Epithelial cell of proximal tubule (primary cell): Measurements from ENCODE around the gene GNPDA1. TPM values are rescaled to one million over a fixed set of nuclear protein-coding genes. Genes with fewer than 3 reads are reported as not detected.

ENCODE experiments used
- DNase-seq: peaks from one replicate; pipeline ENCODE4 v3.0.0-alpha.2; 2011; ENCODE audit warnings: low read depth
- H3K4me3 ChIP-seq: 2 replicates; pipeline ENCODE4 v1.5.1; 2011; ENCODE audit warnings: low read depth, mild to moderate bottlenecking, low read length
- CTCF ChIP-seq: conservative IDR thresholded peaks from 2 replicates; pipeline ENCODE4 v1.5.1; 2012; ENCODE audit warnings: low read depth, mild to moderate bottlenecking, low read length
- total RNA-seq: library from RNA; depleted of rRNA; stranded (reverse); fragments of >200 nt; gene quantifications from 2 replicates; pipeline ENCODE4 v1.2.3, GENCODE V29; 2015

The GNPDA1 gene
- total RNA-seq, 1 donor from 2014 or later, result 50.7 TPM

GRCh38 chr5:141954194-141954593 lies 58.6 kb downstream of the GNPDA1 start:
- H3K4me3 ChIP-seq, result no peak overlapping the region
- DNase-seq, result no peak
- no peak for TF ChIP-seq CTCF

GRCh38 chr5:141952020-141952419 lies 60.8 kb downstream of the GNPDA1 start:
- H3K4me3 ChIP-seq, result no peak overlapping the region
- TF ChIP-seq CTCF, result no peak
- DNase-seq, result no peak

- DNase-seq, result no peak
- TF ChIP-seq CTCF, result peak; percentile 45
- H3K4me3 ChIP-seq, result no peak overlapping the region
These were observed 61.5 kb downstream of the GNPDA1 start for GRCh38 chr5:141951332-141951781.

Other genes with a start within 250 kb of the GNPDA1 start
- gene PCDH1, start 134.6 kb downstream of the GNPDA1 start, total RNA-seq, result 9.6 and 17.4 TPM in 2 replicates
- gene DELE1, start 89.2 kb downstream of the GNPDA1 start, total RNA-seq, result 36.6 and 50.6 TPM in 2 replicates
- under 0.01 TPM in 2 replicates for gene PCDH12, start 54.8 kb downstream of the GNPDA1 start, total RNA-seq
- gene RNF14, start 43.9 kb downstream of the GNPDA1 start, total RNA-seq, result 50.9 and 58.4 TPM in 2 replicates
- gene NDFIP1, start 95.8 kb upstream of the GNPDA1 start, total RNA-seq, result 55.8 and 57.0 TPM in 2 replicates